ENCODE results near the gene CRISPLD2. TPM values are rescaled to one million over a fixed set of nuclear protein-coding genes. Genes with fewer than 3 reads are reported as not detected.

CRISPLD2 gene
- total and polyA plus RNA-seq, 2 donors (not counting 1 experiment from before 2014, with no cell fraction given), result 37.0 to 96.2 TPM

DNA sequence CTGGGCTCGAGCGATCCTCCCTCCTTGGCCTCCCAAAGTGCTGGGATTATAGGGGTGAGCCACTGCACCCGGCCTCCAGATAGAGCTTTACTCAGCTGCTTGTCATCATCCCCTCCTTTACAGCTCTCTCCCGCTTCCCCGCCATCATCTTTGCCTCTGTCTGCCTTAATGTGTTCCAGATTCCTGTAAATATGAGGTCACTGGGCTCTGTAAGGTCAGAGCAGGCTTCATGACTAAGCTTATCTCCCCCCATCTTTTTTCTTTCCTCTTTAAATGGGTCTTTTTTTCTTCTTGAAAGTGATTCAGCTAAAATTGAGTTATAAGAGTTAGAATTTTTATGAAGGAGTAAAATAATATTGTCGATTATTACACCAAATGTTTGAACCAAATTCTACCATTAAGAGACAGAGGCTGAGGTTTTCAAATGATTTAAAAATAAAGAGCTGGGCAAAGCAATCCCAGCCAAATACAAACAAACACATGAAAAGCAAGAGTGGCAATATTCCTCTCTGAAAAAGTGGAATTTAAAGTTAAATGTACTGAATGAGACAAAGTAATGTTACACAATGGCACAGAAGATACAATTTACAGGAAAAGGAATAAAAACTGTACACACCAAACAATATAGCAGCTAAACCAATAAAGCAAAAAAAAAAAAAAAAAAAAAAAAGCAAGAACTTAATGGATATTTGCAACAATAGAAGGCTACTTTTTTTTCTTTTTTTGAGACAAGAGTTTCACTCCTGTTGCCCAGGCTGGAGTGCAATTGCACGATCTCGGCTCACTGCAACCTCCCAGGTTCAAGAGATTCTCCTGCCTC is 62.1 kb downstream of the CRISPLD2 start:
- Histone ChIP-seq H4K20me1 (ENCODE audit: control insufficient read depth, extremely low read depth, insufficient read depth, low read length) (no peaks in the 10 kb centered on the region), H3K4me3 (replicated peaks in 1 of 4; ENCODE audit: control extremely low read depth in 1 of 4, insufficient read depth in 1 of 4, low read depth in 3 of 4, low read length in 4 of 4) (no peak overlapping the region), H3K9me3 (ENCODE audit: control insufficient read depth, insufficient read depth, low read depth, low read length) (no peaks in the 10 kb centered on the region), H3K9ac (ENCODE audit: insufficient read depth, low read length) (no peak overlapping the region), H3K79me2 (ENCODE audit: control insufficient read depth, insufficient read depth, low read length) (no peaks in the 10 kb centered on the region), H3K27ac (ENCODE audit: insufficient read depth, low read length) (peak overlapping the region; percentile 51), H3K4me1 (ENCODE audit: control insufficient read depth, extremely low read depth, insufficient read depth, low read length) (peaks cover 2% of the 10 kb centered on the region), H2AFZ (ENCODE audit: low read length) (no peak overlapping the region), H3K4me2 (ENCODE audit: extremely low read depth, insufficient read depth, low read length) (no peak overlapping the region), H3K36me3 (ENCODE audit: control insufficient read depth, insufficient read depth, low read length) (peaks cover 1% of the 10 kb centered on the region), H3K27me3 (ENCODE audit: control insufficient read depth, insufficient read depth, low read length) (no peaks in the 10 kb centered on the region)
- DNase-seq (ENCODE audit: low read depth in 2 of 2), result peak; percentile 94 to 95
- TF ChIP-seq CTCF (conservative IDR thresholded peaks at IDR 0.05 in 1 of 2, IDR thresholded peaks at IDR 0.05 in 1 of 2; ENCODE audit: low read depth in 1 of 2, low read length in 2 of 2) (no peak), EZH2 (IDR thresholded peaks at IDR 0.05; ENCODE audit: low read length, missing control alignments) (no peak)

- Histone ChIP-seq H3K9ac (ENCODE audit: insufficient read depth, low read length) (no peak overlapping the region), H3K9me3 (ENCODE audit: control insufficient read depth, insufficient read depth, low read depth, low read length) (no peaks in the 10 kb centered on the region), H4K20me1 (ENCODE audit: control insufficient read depth, extremely low read depth, insufficient read depth, low read length) (no peaks in the 10 kb centered on the region), H3K36me3 (ENCODE audit: control insufficient read depth, insufficient read depth, low read length) (peaks cover 1% of the 10 kb centered on the region), H3K79me2 (ENCODE audit: control insufficient read depth, insufficient read depth, low read length) (no peaks in the 10 kb centered on the region), H3K4me2 (ENCODE audit: extremely low read depth, insufficient read depth, low read length) (no peak overlapping the region), H2AFZ (ENCODE audit: low read length) (no peak overlapping the region), H3K27me3 (ENCODE audit: control insufficient read depth, insufficient read depth, low read length) (no peaks in the 10 kb centered on the region), H3K4me1 (ENCODE audit: control insufficient read depth, extremely low read depth, insufficient read depth, low read length) (peaks cover 2% of the 10 kb centered on the region), H3K27ac (ENCODE audit: insufficient read depth, low read length) (no peak overlapping the region), H3K4me3 (replicated peaks in 1 of 4; ENCODE audit: control extremely low read depth in 1 of 4, insufficient read depth in 1 of 4, low read depth in 3 of 4, low read length in 4 of 4) (no peak overlapping the region)
- TF ChIP-seq CTCF (conservative IDR thresholded peaks at IDR 0.05 in 1 of 2, IDR thresholded peaks at IDR 0.05 in 1 of 2; ENCODE audit: low read depth in 1 of 2, low read length in 2 of 2), result no peak
- DNase-seq (ENCODE audit: low read depth in 2 of 2), result peak; percentile 17 to 67
These were observed 63.5 kb downstream of the CRISPLD2 start for GRCh38 chr16:84883301-84883700.

- Histone ChIP-seq H3K9me3 (ENCODE audit: control insufficient read depth, insufficient read depth, low read depth, low read length) (no peaks in the 10 kb centered on the region), H3K4me3 (replicated peaks in 1 of 4; ENCODE audit: control extremely low read depth in 1 of 4, insufficient read depth in 1 of 4, low read depth in 3 of 4, low read length in 4 of 4) (no peak overlapping the region), H3K4me1 (ENCODE audit: control insufficient read depth, extremely low read depth, insufficient read depth, low read length) (peaks cover 5% of the 10 kb centered on the region), H3K9ac (ENCODE audit: insufficient read depth, low read length) (no peak overlapping the region), H3K4me2 (ENCODE audit: extremely low read depth, insufficient read depth, low read length) (no peak overlapping the region), H4K20me1 (ENCODE audit: control insufficient read depth, extremely low read depth, insufficient read depth, low read length) (no peaks in the 10 kb centered on the region), H3K36me3 (ENCODE audit: control insufficient read depth, insufficient read depth, low read length) (peaks cover 1% of the 10 kb centered on the region), H3K79me2 (ENCODE audit: control insufficient read depth, insufficient read depth, low read length) (no peaks in the 10 kb centered on the region), H3K27ac (ENCODE audit: insufficient read depth, low read length) (no peak overlapping the region), H3K27me3 (ENCODE audit: control insufficient read depth, insufficient read depth, low read length) (no peaks in the 10 kb centered on the region), H2AFZ (ENCODE audit: low read length) (no peak overlapping the region)
- TF ChIP-seq EZH2 (IDR thresholded peaks at IDR 0.05; ENCODE audit: low read length, missing control alignments) (no peak), CTCF (conservative IDR thresholded peaks at IDR 0.05 in 1 of 2, IDR thresholded peaks at IDR 0.05 in 1 of 2; ENCODE audit: low read depth in 1 of 2, low read length in 2 of 2) (no peak)
- DNase-seq (ENCODE audit: low read depth in 2 of 2), result no peak
These were observed 64.4 kb downstream of the CRISPLD2 start for GRCh38 chr16:84884246-84884595.
